ENCODE data around the gene TC2N. TPM values are rescaled to one million over a fixed set of nuclear protein-coding genes. Genes with fewer than 3 reads are reported as not detected.

Gene TC2N
- total RNA-seq, 1 experiment from 2014 or later, result 16.4 TPM

- H2AK5ac ChIP-seq (ENCODE audit: insufficient read length, low read length), result no peak overlapping the region
- no peak overlapping the region for H2BK120ac ChIP-seq (ENCODE audit: low read depth, low read length, poor library complexity, severe bottlenecking)
- H3K9me3 ChIP-seq (ENCODE audit: control insufficient read depth, low read depth, low read length), result no peaks in the 10 kb centered on the region
- H3K27ac Mint-ChIP-seq, result no peak overlapping the region
- no peak overlapping the region for H3K4me2 ChIP-seq (ENCODE audit: insufficient read depth, insufficient read length, low read length)
- no peak overlapping the region for H2BK15ac ChIP-seq (ENCODE audit: low read depth, low read length)
- no peaks in the 10 kb centered on the region for H4K20me1 ChIP-seq (ENCODE audit: control insufficient read depth, insufficient read depth, insufficient read length)
- H3K27me3 Mint-ChIP-seq (ENCODE audit: low read depth), result peaks cover 2% of the 10 kb centered on the region; the same call in 1 of the 2 replicates
- no peak overlapping the region for H3K27ac ChIP-seq (ENCODE audit: insufficient read length, low read depth, low read length)
- no peaks in the 10 kb centered on the region for H3K4me1 ChIP-seq (ENCODE audit: insufficient read depth, low read length)
- no peak overlapping the region for H3T11ph ChIP-seq (ENCODE audit: low read length)
- no peaks in the 10 kb centered on the region for H3K79me1 ChIP-seq (ENCODE audit: insufficient read depth, low read depth, low read length, poor library complexity, severe bottlenecking)
- no peak overlapping the region for H3K56ac ChIP-seq (ENCODE audit: insufficient read length, low read depth, low read length)
- no peak for TF ChIP-seq CTCF (conservative IDR thresholded peaks at IDR 0.05)
- H3K27me3 ChIP-seq (ENCODE audit: insufficient read depth, low read length), result no peaks in the 10 kb centered on the region
- DNase-seq, result no peak
- no peak overlapping the region for H4K5ac ChIP-seq (ENCODE audit: insufficient read length, low read depth, low read length)
- H2BK12ac ChIP-seq (ENCODE audit: insufficient read length, low read depth, low read length), result no peak overlapping the region
- H2AFZ ChIP-seq (ENCODE audit: low read length), result no peak overlapping the region
- H3K4me1 Mint-ChIP-seq, result no peaks in the 10 kb centered on the region
- no peak overlapping the region for H4K8ac ChIP-seq (replicated peaks; ENCODE audit: insufficient read length, low read depth, low read length)
- H3K14ac ChIP-seq (ENCODE audit: insufficient read depth, low read length), result no peak overlapping the region
- no peak overlapping the region for H2BK5ac ChIP-seq (ENCODE audit: insufficient read length, low read length)
- H3K36me3 Mint-ChIP-seq (ENCODE audit: insufficient read depth in 1 of 3, low read depth in 3 of 3), result no peaks in the 10 kb centered on the region
- H3K4me3 Mint-ChIP-seq, result no peak overlapping the region
- no peak overlapping the region for H3K9ac ChIP-seq (ENCODE audit: extremely low read depth, insufficient read length, low read length)
- no peaks in the 10 kb centered on the region for H3K23me2 ChIP-seq (ENCODE audit: insufficient read length, low read depth, low read length, poor library complexity, severe bottlenecking)
- no peaks in the 10 kb centered on the region for H3K9me3 Mint-ChIP-seq
- H3K79me2 ChIP-seq (ENCODE audit: insufficient read depth, low read length), result no peaks in the 10 kb centered on the region
- H2BK20ac ChIP-seq (ENCODE audit: low read depth, low read length, poor library complexity, severe bottlenecking), result no peak overlapping the region
- H3K4ac ChIP-seq (ENCODE audit: low read depth, low read length), result no peak overlapping the region
- H4K91ac ChIP-seq (ENCODE audit: insufficient read length, low read depth, low read length), result no peak overlapping the region
- no peak overlapping the region for H3K23ac ChIP-seq (ENCODE audit: insufficient read length, low read depth, low read length)
- H3K18ac ChIP-seq (ENCODE audit: insufficient read length, low read depth, low read length), result no peak overlapping the region
- whole genome bisulfite sequencing (ENCODE audit: extremely low coverage, insufficient read length, low lambda C conversion rate), result no CpG with 5 or more reads among the region's 3 CpGs
Observed at GRCh38 chr14:91729756-91730155, 137.6 kb downstream of the TC2N start.

Other genes starting within 250 kb of the TC2N start
- gene CATSPERB, start 135.4 kb downstream of the TC2N start, total RNA-seq (2021), result 0.48 and 0.68 TPM in 2 replicates
- 1.0 and 1.3 TPM in 2 replicates for gene FBLN5, start 80.2 kb upstream of the TC2N start, total RNA-seq (2021)
- 28.8 and 33.5 TPM in 2 replicates for gene TRIP11, start 172.5 kb upstream of the TC2N start, total RNA-seq (2021)
- 26.7 and 29.7 TPM in 2 replicates for gene ATXN3, start 239.0 kb upstream of the TC2N start, total RNA-seq (2021)